Measurements from ENCODE around the gene NEK5. TPM values are rescaled to one million over a fixed set of nuclear protein-coding genes. Genes with fewer than 3 reads are reported as not detected.
"Not testable (repeated sequence)": the region's sequence is repeated elsewhere in the genome, so short reads cannot be mapped to it uniquely, and the experiment has no call there.

The NEK5 gene
- total RNA-seq, 4 donors from 2014 or later = 0.12 to 0.35 (median 0.27) TPM; not detected in 1

DNA sequence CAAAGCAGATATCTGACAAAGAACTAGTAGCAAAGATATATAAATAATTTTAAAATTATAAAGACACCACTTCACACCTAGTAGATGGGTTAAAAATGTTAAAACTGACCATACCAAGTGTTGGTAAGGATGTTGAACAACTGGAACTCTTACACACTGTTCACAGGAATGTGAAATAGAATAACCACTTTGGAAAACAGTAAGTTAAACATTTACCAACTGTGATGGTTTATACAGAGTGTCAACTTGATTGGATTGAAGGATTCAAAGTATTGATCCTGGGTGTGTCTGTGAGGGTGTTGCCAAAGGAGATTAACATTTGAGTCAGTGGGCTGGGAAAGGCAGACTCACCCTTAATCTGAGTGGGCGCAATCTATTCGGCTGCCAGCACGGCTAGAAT is 85.2 kb downstream of the NEK5 start:
- H3K27ac ChIP-seq = no peak overlapping the region
- WGBS, 2 donors (ENCODE audit: low coverage in 1 of 2) = 100% methylated on average over 3 of the region's 3 CpGs
- no peaks in the 10 kb centered on the region for H3K27me3 ChIP-seq
- no peak for TF ChIP-seq CTCF (IDR thresholded peaks at IDR 0.05)
- H3K9me3 ChIP-seq = peaks cover 0 to 7% (median 0%) of the 10 kb centered on the region in 3 donors
- no peaks in the 10 kb centered on the region for H3K36me3 ChIP-seq
- no peak for ATAC-seq
- no peaks in the 10 kb centered on the region for H3K4me1 ChIP-seq
- H3K4me3 ChIP-seq = no peak overlapping the region

- 87 to 100% methylated on average over 1 of the region's 1 CpG for WGBS, 2 donors (ENCODE audit: low coverage in 1 of 2)
- TF ChIP-seq CTCF (IDR thresholded peaks at IDR 0.05) = no peak
- Histone ChIP-seq H3K36me3 (no peaks in the 10 kb centered on the region), H3K4me3 (no peak overlapping the region), H3K4me1 (no peaks in the 10 kb centered on the region), H3K27me3 (no peaks in the 10 kb centered on the region), H3K27ac (no peak overlapping the region), H3K9me3 (no peaks in the 10 kb centered on the region)
- no peak for ATAC-seq
These were observed 92.8 kb downstream of the NEK5 start for GRCh38 chr13:52036037-52036436.

GRCh38 chr13:52034616-52035226 is 94.2 kb downstream of the NEK5 start:
- H3K36me3 ChIP-seq = no peaks in the 10 kb centered on the region
- WGBS, 2 donors (ENCODE audit: low coverage in 1 of 2) = 68 to 86% methylated on average over 4 to 5 of the region's 5 CpGs
- ATAC-seq = no peak

GRCh38 chr13:52033039-52033438 is 95.8 kb downstream of the NEK5 start:
- H3K27ac ChIP-seq = no peak overlapping the region
- TF ChIP-seq POLR2A (IDR thresholded peaks at IDR 0.05) = no peak
- no peak for TF ChIP-seq CTCF (IDR thresholded peaks at IDR 0.05)
- TF ChIP-seq EP300 (IDR thresholded peaks at IDR 0.05) = no peak
- no peak for TF ChIP-seq POLR2AphosphoS5 (IDR thresholded peaks at IDR 0.05)
- peaks cover 0 to 7% (median 0%) of the 10 kb centered on the region in 3 donors for H3K4me1 ChIP-seq
- H3K4me3 ChIP-seq = no peak overlapping the region
- H3K36me3 ChIP-seq = peaks cover 0 to 13% of the 10 kb centered on the region in 2 donors
- no peaks in the 10 kb centered on the region for H3K9me3 ChIP-seq
- no peak for ATAC-seq
- 76 to 80% methylated on average over 2 of the region's 2 CpGs for WGBS, 2 donors (ENCODE audit: low coverage in 1 of 2)
- H3K27me3 ChIP-seq = no peaks in the 10 kb centered on the region

More at GRCh38 chr13:52034616-52035226, 94.2 kb downstream of the NEK5 start:
- Histone ChIP-seq H3K4me3 (no peak overlapping the region), H3K4me1 (peaks cover 0 to 2% (median 0%) of the 10 kb centered on the region in 3 donors), H3K27me3 (no peaks in the 10 kb centered on the region), H3K9me3 (no peaks in the 10 kb centered on the region), H3K27ac (no peak overlapping the region)
- no peak for TF ChIP-seq EP300 (IDR thresholded peaks at IDR 0.05)
- TF ChIP-seq POLR2A (IDR thresholded peaks at IDR 0.05) = no peak
- no peak for TF ChIP-seq POLR2AphosphoS5 (IDR thresholded peaks at IDR 0.05)
- TF ChIP-seq CTCF (IDR thresholded peaks at IDR 0.05) = no peak

GRCh38 chr13:52030401-52030800 is 98.5 kb downstream of the NEK5 start:
- not testable (repeated sequence) for H3K4me1 ChIP-seq, ATAC-seq, H3K4me3 ChIP-seq, H3K27me3 ChIP-seq, H3K27ac ChIP-seq, H3K9me3 ChIP-seq
- 93 to 100% methylated on average over 2 to 6 of the region's 6 CpGs for WGBS, 2 donors (ENCODE audit: low coverage in 1 of 2)
- H3K36me3 ChIP-seq = peaks cover 0 to 29% of the 10 kb centered on the region in 2 donors
